H9 (cell line): ENCODE measurements around the gene TIAM1. TPM values are rescaled to one million over a fixed set of nuclear protein-coding genes. Genes with fewer than 3 reads are reported as not detected.

Experiments used
- DNase-seq: peaks from one replicate; pipeline ENCODE4 v3.0.0-alpha.2; 2017
- H2AFZ ChIP-seq: one replicate; pipeline ENCODE4 v1.6.1; 2013; ENCODE audit warnings: mild to moderate bottlenecking, low read length, control low read depth, moderate library complexity
- H2AK5ac ChIP-seq: 2 replicates; pipeline ENCODE4 v1.6.1; 2013; ENCODE audit warnings: low read length, control low read depth, mixed read lengths; ENCODE audit not compliant: insufficient read length
- H2BK120ac ChIP-seq: one replicate; pipeline ENCODE4 v1.6.1; 2013; ENCODE audit warnings: low read depth, mild to moderate bottlenecking, low read length, control low read depth, inconsistent platforms; ENCODE audit not compliant: poor library complexity, severe bottlenecking
- H2BK12ac ChIP-seq: 2 replicates; pipeline ENCODE4 v1.6.1; 2013; ENCODE audit warnings: low read length, control low read depth, mixed read lengths, low read depth; ENCODE audit not compliant: insufficient read length
- H2BK15ac ChIP-seq: 2 replicates; pipeline ENCODE4 v1.6.1; 2013; ENCODE audit warnings: low read depth, low read length, control low read depth
- H2BK20ac ChIP-seq: one replicate; pipeline ENCODE4 v1.6.1; 2013; ENCODE audit warnings: low read depth, mild to moderate bottlenecking, low read length, control low read depth, inconsistent platforms; ENCODE audit not compliant: poor library complexity, severe bottlenecking
- H2BK5ac ChIP-seq: 2 replicates; pipeline ENCODE4 v1.6.1; 2013; ENCODE audit warnings: low read length, control low read depth, mixed read lengths; ENCODE audit not compliant: insufficient read length
- H3K14ac ChIP-seq: 2 replicates; pipeline ENCODE4 v1.6.1; 2013; ENCODE audit warnings: low read length, control low read depth; ENCODE audit not compliant: insufficient read depth
- H3K18ac ChIP-seq: 2 replicates; pipeline ENCODE4 v1.6.1; 2013; ENCODE audit warnings: low read depth, mild to moderate bottlenecking, mixed read lengths, low read length, control low read depth; ENCODE audit not compliant: insufficient read length
- H3K23ac ChIP-seq: 2 replicates; pipeline ENCODE4 v1.6.1; 2013; ENCODE audit warnings: low read length, control low read depth, mixed read lengths, low read depth; ENCODE audit not compliant: insufficient read length
- H3K23me2 ChIP-seq: 2 replicates; pipeline ENCODE4 v1.6.1; 2013; ENCODE audit warnings: low read depth, mild to moderate bottlenecking, mixed read lengths, low read length, control low read depth; ENCODE audit not compliant: insufficient read length, poor library complexity, severe bottlenecking
- H3K27ac ChIP-seq: 2 replicates; pipeline ENCODE4 v1.5.1; 2013; ENCODE audit warnings: low read length, control low read depth, mixed read lengths, low read depth; ENCODE audit not compliant: insufficient read length
- H3K27me3 ChIP-seq: 2 replicates; pipeline ENCODE4 v1.6.1; 2013; ENCODE audit warnings: low read length, control low read depth, inconsistent platforms; ENCODE audit not compliant: insufficient read depth
- H3K4ac ChIP-seq: 2 replicates; pipeline ENCODE4 v1.6.1; 2013; ENCODE audit warnings: low read depth, mild to moderate bottlenecking, control low read depth, inconsistent platforms, low read length, moderate library complexity
- H3K4me1 ChIP-seq: 2 replicates; pipeline ENCODE4 v1.6.1; 2013; ENCODE audit warnings: low read length, control low read depth, inconsistent platforms; ENCODE audit not compliant: insufficient read depth
- H3K4me2 ChIP-seq: 2 replicates; pipeline ENCODE4 v1.6.1; 2013; ENCODE audit warnings: low read length, control low read depth, mixed read lengths; ENCODE audit not compliant: insufficient read length, insufficient read depth
- H3K56ac ChIP-seq: 2 replicates; pipeline ENCODE4 v1.6.1; 2013; ENCODE audit warnings: low read depth, mild to moderate bottlenecking, mixed read lengths, low read length, control low read depth; ENCODE audit not compliant: insufficient read length
- H3K79me1 ChIP-seq: 2 replicates; pipeline ENCODE4 v1.6.1; 2013; ENCODE audit warnings: low read depth, mild to moderate bottlenecking, moderate library complexity, low read length, control low read depth, inconsistent platforms; ENCODE audit not compliant: insufficient read depth, poor library complexity, severe bottlenecking
- H3K79me2 ChIP-seq: 2 replicates; pipeline ENCODE4 v1.6.1; 2013; ENCODE audit warnings: low read length, control low read depth, inconsistent platforms; ENCODE audit not compliant: insufficient read depth
- H3K9ac ChIP-seq: 2 replicates; pipeline ENCODE4 v1.6.1; 2013; ENCODE audit warnings: low read length, control low read depth, mixed read lengths; ENCODE audit not compliant: insufficient read length; ENCODE audit errors: extremely low read depth
- H3K9me3 ChIP-seq: one replicate; pipeline ENCODE4 v1.6.1; 2013; ENCODE audit warnings: low read depth, low read length, inconsistent platforms; ENCODE audit not compliant: control insufficient read depth
- H3T11ph ChIP-seq: one replicate; pipeline ENCODE4 v1.6.1; 2013; ENCODE audit warnings: mild to moderate bottlenecking, low read length, control low read depth, inconsistent platforms
- H4K20me1 ChIP-seq: one replicate; pipeline ENCODE4 v1.6.1; 2013; ENCODE audit not compliant: control insufficient read depth, insufficient read length, insufficient read depth
- H4K5ac ChIP-seq: 2 replicates; pipeline ENCODE4 v1.6.1; 2013; ENCODE audit warnings: low read depth, mild to moderate bottlenecking, mixed read lengths, low read length, control low read depth; ENCODE audit not compliant: insufficient read length
- H4K8ac ChIP-seq: replicated peaks from 2 replicates; pipeline ENCODE4 v1.6.1; 2013; ENCODE audit warnings: low read length, control low read depth, mixed read lengths, low read depth; ENCODE audit not compliant: insufficient read length
- H4K91ac ChIP-seq: 2 replicates; pipeline ENCODE4 v1.6.1; 2013; ENCODE audit warnings: low read depth, mild to moderate bottlenecking, moderate library complexity, mixed read lengths, low read length, control low read depth; ENCODE audit not compliant: insufficient read length
- H3K27ac Mint-ChIP-seq, 3 experiments: 2 replicates in 2 of 3; 3 replicates in 1 of 3; pipeline ENCODE4 v1.8.0; 2020 to 2021; ENCODE audit warnings: mixed read lengths in 3 of 3, mild to moderate bottlenecking in 1 of 3, moderate library complexity in 1 of 3
- H3K27me3 Mint-ChIP-seq: 2 replicates; pipeline ENCODE4 v1.8.0; 2021; ENCODE audit warnings: low read depth, mild to moderate bottlenecking, moderate library complexity, mixed read lengths
- H3K36me3 Mint-ChIP-seq, 3 experiments: 2 replicates in 2 of 3; 3 replicates in 1 of 3; pipeline ENCODE4 v1.8.0; 2020 to 2021; ENCODE audit warnings: low read depth in 3 of 3, mixed read lengths in 3 of 3; ENCODE audit not compliant: insufficient read depth in 1 of 3
- H3K4me1 Mint-ChIP-seq, 2 experiments: 2 replicates each; pipeline ENCODE4 v1.8.0; 2020; ENCODE audit warnings: mixed read lengths in 2 of 2
- H3K4me3 Mint-ChIP-seq, 2 experiments: 2 replicates in 1 of 2; 3 replicates in 1 of 2; pipeline ENCODE4 v1.8.0; 2020 to 2021; ENCODE audit warnings: mild to moderate bottlenecking in 2 of 2, mixed read lengths in 2 of 2, moderate library complexity in 1 of 2
- H3K9me3 Mint-ChIP-seq, 2 experiments: 2 replicates in 1 of 2; 3 replicates in 1 of 2; pipeline ENCODE4 v1.8.0; 2020; ENCODE audit warnings: mild to moderate bottlenecking in 2 of 2, mixed read lengths in 2 of 2, moderate library complexity in 1 of 2
- WGBS: extraction: QIAGEN DNeasy Blood & Tissue Kit; methylation state at CpG from one replicate; pipeline ENCODE4 v1.1.7; 2013; ENCODE audit warnings: missing lambda C conversion rate, low lambda C conversion rate, mixed read lengths; ENCODE audit not compliant: insufficient read length; ENCODE audit errors: extremely low coverage; 5-methylcytosine and 5-hydroxymethylcytosine counted together
- total RNA-seq: library from RNA; stranded (reverse); gene quantifications from 2 replicates; pipeline ENCODE4 v1.2.1, GENCODE V29; 2021
- TF ChIP-seq, protein P1 (sequence below): fragments of 200-600 bp; sonication (generic); conservative IDR thresholded peaks from 3 replicates; pipeline ENCODE4 v1.8.0; 2021; ENCODE audit warnings: antibody characterized with exemption, mild to moderate bottlenecking

The TIAM1 gene
- total RNA-seq, 1 experiment from 2014 or later: 23.1 TPM

DNA sequence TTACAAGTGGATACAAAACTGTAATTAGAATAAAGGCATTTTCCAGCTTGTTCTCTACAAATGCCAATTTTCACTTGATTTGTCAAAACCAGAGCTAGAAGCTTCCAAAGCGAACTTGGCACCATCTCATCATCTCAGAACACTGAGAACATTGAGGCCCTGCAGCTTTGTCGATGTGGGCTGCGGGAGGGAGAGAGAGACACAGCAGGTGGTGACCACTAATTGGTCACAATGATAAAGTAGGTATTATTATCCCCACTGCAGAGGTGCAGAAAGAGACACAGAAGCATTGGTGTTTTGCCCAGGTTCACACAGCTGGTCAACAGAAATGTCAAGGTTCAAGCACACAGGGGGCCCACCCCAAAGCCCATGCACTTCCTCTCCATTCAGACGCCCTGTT is 233.6 kb downstream of the TIAM1 start:
- Histone ChIP-seq H4K5ac (no peak overlapping the region), H3T11ph (no peak overlapping the region), H4K20me1 (no peaks in the 10 kb centered on the region), H2AFZ (no peak overlapping the region), H3K14ac (no peak overlapping the region), H3K79me1 (no peaks in the 10 kb centered on the region), H3K79me2 (no peaks in the 10 kb centered on the region), H2BK20ac (no peak overlapping the region), H3K18ac (no peak overlapping the region), H3K27me3 (no peaks in the 10 kb centered on the region), H3K23ac (no peak overlapping the region), H3K4ac (no peak overlapping the region), H3K56ac (no peak overlapping the region), H2BK5ac (no peak overlapping the region), H3K4me2 (no peak overlapping the region), H4K8ac (no peak overlapping the region), H3K9ac (no peak overlapping the region), H3K9me3 (no peaks in the 10 kb centered on the region), H3K4me1 (no peaks in the 10 kb centered on the region), H2BK12ac (no peak overlapping the region), H3K23me2 (no peaks in the 10 kb centered on the region), H2BK120ac (no peak overlapping the region), H4K91ac (no peak overlapping the region), H3K27ac (no peak overlapping the region), H2AK5ac (no peak overlapping the region), H2BK15ac (no peak overlapping the region)
- H3K4me1 Mint-ChIP-seq: peaks cover 2 to 3% of the 10 kb centered on the region in 2 experiments
- H3K9me3 Mint-ChIP-seq: peaks cover 15 to 25% of the 10 kb centered on the region in 2 experiments
- no CpG with 5 or more reads among the region's 4 CpGs for WGBS
- TF ChIP-seq, protein P1, sequence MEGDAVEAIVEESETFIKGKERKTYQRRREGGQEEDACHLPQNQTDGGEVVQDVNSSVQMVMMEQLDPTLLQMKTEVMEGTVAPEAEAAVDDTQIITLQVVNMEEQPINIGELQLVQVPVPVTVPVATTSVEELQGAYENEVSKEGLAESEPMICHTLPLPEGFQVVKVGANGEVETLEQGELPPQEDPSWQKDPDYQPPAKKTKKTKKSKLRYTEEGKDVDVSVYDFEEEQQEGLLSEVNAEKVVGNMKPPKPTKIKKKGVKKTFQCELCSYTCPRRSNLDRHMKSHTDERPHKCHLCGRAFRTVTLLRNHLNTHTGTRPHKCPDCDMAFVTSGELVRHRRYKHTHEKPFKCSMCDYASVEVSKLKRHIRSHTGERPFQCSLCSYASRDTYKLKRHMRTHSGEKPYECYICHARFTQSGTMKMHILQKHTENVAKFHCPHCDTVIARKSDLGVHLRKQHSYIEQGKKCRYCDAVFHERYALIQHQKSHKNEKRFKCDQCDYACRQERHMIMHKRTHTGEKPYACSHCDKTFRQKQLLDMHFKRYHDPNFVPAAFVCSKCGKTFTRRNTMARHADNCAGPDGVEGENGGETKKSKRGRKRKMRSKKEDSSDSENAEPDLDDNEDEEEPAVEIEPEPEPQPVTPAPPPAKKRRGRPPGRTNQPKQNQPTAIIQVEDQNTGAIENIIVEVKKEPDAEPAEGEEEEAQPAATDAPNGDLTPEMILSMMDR: no peak
- no peak for DNase-seq
- H3K4me3 Mint-ChIP-seq: no peak overlapping the region
- no peak overlapping the region for H3K27ac Mint-ChIP-seq
- no peaks in the 10 kb centered on the region for H3K27me3 Mint-ChIP-seq
- peaks cover 5 to 23% (median 10%) of the 10 kb centered on the region in 3 experiments for H3K36me3 Mint-ChIP-seq
